ENCODE results near the gene PDE1C. TPM values are rescaled to one million over a fixed set of nuclear protein-coding genes. Genes with fewer than 3 reads are reported as not detected.
"Not testable (repeated sequence)": the region's sequence is repeated elsewhere in the genome, so short reads cannot be mapped to it uniquely, and the experiment has no call there.

Gene PDE1C
- 2.4 TPM for total RNA-seq

DNA sequence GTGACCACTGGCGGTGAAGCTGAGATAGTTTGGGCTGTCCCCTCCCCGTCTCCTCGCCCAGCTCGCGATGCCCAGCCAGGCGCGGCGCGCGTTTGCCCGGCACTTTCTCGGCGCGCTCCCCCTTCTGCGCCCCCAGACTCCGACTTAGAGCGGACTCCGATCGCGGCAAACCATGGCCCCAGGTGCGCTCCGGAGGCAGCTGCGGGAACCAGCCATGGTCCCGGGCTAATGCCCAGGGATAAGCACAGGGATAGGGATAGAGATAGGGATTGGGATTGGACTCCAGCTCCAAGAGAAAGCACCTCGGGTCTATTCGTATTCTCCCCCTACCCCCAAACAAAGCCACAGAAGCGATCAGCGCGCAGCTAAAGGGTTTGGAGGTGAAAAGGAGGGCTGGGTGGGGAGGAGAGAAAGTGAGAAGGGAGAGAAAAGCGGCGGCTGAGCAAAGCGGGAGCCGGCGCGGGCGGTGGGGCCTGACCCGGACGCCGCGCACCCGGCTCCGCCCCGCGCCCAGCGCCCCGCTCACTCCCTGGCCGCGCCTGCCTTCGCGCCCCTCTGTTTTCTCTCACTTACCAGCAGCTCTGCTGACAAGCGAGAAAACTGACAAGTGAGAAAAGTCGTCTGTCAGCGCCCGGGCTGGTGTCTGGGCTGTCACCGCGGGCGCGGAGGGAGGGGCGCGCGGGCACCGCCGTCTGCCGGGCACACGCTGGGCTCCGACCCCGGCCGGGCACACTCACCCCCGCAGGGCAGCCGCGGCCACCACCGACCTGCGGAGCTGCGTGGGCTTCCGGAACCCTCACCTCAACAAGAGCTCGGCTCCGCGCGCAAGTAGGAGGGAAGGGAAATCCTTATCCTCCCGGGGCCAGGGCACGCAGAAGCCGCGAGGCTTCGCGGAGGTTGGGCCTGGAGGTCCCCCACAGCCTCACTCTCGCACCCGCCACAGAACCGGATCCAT lies at the start of gene PDE1C:
Gene PDE1C, minus strand, starts transcription at position 2 of the 955 bp plus-strand sequence.
- DNase-seq (ENCODE audit: low spot score), result no peak

GRCh38 chr7:32119790-32120196 lies 49.6 kb upstream of the PDE1C start:
- no peak for DNase-seq (ENCODE audit: low spot score)

DNA sequence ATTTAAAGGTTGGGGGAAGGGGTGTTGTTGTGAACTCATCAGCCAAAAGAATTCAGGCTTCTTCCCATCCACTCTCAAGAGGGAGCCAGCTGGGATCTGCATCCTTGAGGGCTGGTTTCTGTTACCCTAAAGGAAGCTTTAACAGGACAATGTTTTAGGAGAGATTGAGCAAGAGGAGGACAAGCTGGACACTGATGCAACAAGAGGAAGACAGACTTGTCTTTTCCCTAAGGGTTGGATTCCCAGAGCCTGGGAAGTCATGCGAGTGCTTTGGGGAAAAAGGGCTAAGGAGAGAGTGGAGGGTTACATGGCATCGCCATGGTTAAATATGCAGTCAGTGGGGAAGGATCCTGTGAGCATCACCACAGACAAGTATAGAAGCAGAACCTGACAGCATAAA lies 47.6 kb upstream of the PDE1C start:
- no peak for DNase-seq (ENCODE audit: low spot score)

GRCh38 chr7:32116436-32116835 lies 46.2 kb upstream of the PDE1C start:
- no peak for DNase-seq (ENCODE audit: low spot score)

GRCh38 chr7:32115831-32116230 lies 45.6 kb upstream of the PDE1C start:
- DNase-seq (ENCODE audit: low spot score), result no peak

- no peak for DNase-seq (ENCODE audit: low spot score)
These were observed 38.4 kb upstream of the PDE1C start for GRCh38 chr7:32108651-32109050.

DNA sequence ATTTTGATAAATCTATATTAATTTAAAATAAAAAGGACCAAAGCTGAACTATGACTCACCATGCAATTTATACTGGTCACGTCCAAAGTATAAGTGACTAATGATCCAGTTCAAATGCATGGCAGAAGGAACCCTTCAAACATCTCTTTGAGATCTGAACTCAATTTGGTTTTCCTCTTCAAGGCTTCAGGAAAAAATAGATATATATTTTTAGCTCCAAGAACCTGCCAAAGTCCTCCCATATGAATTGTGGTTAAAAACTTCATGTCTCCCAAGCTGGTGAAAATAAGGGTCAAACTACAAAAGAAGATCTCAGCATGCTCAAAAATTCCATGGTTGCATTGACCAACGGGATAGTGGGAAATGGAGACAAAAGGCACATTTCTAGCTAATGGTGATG lies 34.6 kb upstream of the PDE1C start:
- DNase-seq (ENCODE audit: low spot score), result no peak

DNA sequence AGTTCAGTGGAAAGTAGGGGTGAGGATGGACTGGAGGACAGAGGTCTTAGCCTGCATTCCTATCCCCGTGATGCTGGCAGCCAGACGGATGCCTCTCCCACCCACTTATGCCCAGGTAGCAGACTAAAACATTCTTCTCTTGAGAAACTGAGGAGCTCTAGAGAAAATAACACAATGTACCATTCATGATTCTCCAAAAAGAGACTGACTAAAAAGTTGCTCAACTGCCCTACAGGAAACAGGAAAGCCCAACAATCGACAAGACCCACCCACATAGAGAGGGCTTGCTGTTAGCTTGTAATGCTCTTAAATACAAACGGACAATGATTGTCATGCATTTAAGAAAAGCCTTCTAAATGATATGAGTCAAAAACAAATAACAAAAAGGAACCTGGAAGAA lies 33.2 kb upstream of the PDE1C start:
- DNase-seq (ENCODE audit: low spot score), result no peak

DNA sequence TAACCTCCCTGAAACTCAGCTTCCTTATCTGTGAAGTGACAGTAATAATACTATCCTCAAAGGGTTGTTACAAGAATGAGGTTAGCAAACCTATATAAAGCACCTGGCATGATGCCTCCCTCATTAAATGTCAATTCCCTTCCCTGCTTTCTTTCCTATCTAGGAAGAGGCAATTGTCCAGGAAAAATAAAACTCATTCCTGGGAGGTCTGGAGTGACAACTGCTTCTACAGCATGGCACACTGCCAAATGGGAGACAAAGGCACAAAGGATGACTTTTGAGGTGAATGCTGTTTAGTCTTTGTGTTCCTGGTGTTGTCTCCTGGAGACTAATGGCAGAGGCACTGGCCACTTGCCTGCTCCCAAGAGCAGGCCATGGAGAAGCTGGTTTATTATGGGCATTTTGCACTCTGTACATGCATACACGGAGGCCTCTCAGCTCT lies 32.2 kb upstream of the PDE1C start:
- no peak for DNase-seq (ENCODE audit: low spot score)

GRCh38 chr7:32100407-32100907 lies 30.2 kb upstream of the PDE1C start:
- no peak for DNase-seq (ENCODE audit: low spot score)

DNA sequence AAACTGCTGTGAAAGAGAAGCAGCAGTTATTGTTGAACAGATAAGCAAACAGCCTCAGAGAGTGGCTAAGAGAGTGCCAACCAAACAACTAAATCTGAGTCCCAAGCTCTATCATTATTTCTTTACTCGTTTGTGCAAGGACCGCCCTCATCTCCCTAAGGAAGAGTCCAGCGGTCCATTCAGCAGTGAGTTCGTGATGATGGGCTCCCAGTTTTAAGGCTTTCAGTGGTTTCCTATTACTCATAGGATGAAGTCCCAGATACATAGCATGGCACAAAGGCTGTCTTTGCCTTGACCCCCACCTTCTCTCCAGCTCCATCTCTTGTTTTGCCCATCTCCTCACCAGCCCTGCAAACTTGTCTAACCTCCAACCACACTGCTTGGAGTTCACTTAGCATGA lies 24.3 kb upstream of the PDE1C start:
- no peak for DNase-seq (ENCODE audit: low spot score)

GRCh38 chr7:32093415-32094408 lies 23.5 kb upstream of the PDE1C start:
- DNase-seq (ENCODE audit: low spot score), result peak; percentile 12

GRCh38 chr7:32092346-32092745 lies 22.1 kb upstream of the PDE1C start:
- DNase-seq (ENCODE audit: low spot score), result no peak

DNA sequence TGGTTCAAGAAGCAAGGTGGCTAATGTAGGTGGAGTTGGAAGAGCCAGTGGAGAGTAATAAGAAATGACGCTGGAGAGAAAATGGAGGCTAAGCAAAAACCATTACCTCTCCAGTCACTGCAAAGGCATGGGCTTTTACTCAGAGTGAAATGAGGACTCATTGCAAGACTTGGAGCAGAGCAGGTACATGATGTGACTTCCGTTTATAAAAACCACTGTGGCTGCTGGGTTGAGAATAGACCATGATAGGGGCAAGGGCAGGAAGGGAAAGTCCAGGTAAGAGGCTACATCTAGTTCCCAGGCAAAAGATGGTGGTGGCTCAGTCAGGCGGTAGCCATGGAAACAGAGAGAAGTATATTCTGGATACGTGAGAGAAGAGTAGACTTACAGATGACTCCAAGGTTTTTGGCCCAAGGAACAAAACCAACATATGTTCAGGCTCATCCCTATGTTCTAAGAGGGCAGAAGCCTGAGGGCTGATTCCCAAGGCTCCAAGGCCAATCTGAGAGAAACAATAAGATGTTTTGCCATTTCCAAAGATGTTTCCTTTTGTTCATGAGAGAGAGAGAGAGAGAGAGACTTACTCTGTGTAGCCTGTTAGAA lies 21.5 kb upstream of the PDE1C start:
- DNase-seq (ENCODE audit: low spot score), result no peak

- no peak for DNase-seq (ENCODE audit: low spot score)
These were observed 19.5 kb upstream of the PDE1C start for GRCh38 chr7:32089678-32090077.

DNA sequence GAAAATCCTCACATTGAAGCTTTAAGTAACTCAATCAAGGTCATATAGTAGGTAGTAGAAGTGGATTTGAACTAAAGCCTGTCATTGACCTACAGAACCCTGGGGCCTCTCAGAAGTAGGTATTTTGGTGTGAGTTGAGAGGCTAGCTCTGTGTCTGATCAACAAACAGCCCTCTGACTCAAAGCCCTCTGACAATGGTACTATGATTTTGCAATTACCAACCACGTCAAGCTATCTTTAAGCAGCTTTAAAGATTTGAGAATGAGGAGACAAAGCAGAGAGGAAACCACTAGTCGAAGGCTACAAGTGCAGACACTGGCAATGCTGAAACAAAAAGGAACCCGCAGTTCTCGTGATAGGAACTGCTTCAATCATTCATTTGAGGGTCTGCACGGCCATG lies 19.0 kb upstream of the PDE1C start:
- no peak for DNase-seq (ENCODE audit: low spot score)

DNA sequence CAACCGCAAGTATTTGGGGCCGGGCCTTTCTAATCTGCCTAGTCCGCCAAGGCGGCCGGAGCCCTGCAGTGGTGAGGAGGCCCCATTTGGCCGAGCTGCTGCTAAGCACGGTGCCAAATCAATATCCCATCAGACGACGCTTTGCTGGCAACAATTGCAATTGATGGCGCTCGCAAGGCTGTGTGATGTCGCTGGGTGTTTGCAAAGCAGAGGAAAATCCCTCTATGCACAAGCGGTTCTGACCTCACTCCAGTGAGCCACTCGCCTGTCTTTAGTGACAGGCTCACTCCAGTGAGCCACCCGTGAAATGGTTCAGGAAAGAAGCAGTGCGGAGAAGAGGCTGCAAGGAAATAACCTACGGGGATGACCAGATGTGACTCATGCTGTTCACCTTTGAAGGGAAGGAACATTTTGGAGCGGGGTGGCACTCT lies 18.3 kb upstream of the PDE1C start:
- DNase-seq (ENCODE audit: low spot score), result no peak

- no peak for DNase-seq (ENCODE audit: low spot score)
These were observed 9.3 kb upstream of the PDE1C start for GRCh38 chr7:32079510-32079909.

DNA sequence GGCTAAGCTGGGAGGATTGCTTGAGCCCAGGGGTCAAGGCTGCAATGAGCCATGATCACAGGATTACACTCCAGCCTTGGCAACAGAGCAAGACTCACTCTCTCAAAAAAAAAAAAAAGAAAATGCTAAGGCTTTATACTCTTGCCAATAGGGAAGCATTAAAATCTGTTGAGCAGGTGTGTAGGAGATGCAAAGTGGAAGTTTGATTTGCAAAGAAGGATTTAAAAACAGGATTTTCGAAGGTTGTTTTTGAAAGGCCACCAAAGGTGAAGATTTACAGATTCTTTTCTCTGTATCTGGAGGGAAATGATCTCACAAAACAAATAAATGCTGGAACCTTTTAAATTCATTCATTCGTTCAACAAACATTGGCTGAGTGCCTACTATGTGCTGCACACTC lies 8.6 kb upstream of the PDE1C start:
- DNase-seq (ENCODE audit: low spot score), result no peak

DNA sequence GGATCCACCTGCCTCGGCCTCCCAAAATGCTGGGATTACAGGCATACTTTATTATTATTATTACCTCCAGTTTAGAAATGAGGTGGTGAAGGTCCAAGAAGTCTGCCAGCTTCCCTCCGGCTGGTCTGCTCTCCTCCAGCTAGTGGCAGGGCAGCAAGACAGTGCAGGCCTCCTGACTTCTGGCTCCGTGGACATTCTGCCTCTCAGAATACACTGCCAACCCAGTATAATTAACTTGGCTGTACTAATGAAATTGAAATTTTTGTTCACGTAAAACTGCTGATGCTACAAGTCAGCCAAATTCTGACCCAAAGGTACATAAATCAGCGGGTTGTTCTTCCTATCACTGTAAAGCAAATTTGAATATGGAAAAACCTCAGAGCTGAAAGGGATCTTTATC lies 7.6 kb upstream of the PDE1C start:
- DNase-seq (ENCODE audit: low spot score), result no peak

GRCh38 chr7:32076802-32077201 lies 6.6 kb upstream of the PDE1C start:
- DNase-seq (ENCODE audit: low spot score), result not testable (repeated sequence)

GRCh38 chr7:32075612-32076011 lies 5.4 kb upstream of the PDE1C start:
- DNase-seq (ENCODE audit: low spot score), result no peak
